Stimulated activated CD4-positive, alpha-beta T cell treated with anti-CD3 and anti-CD28 coated beads, TNF-alpha, amount 100 ng/mL, for 24 hours (primary cell): ENCODE data around the gene DOCK2.
"Not testable (repeated sequence)": the region's sequence is repeated elsewhere in the genome, so short reads cannot be mapped to it uniquely, and the experiment has no call there.

Experiments
- DNase-seq, 3 experiments: peaks; one replicate each; pipeline ENCODE4 v3.0.0-alpha.2; 2020; ENCODE audit warnings: low read depth in 3 of 3

DOCK2 gene

DNA sequence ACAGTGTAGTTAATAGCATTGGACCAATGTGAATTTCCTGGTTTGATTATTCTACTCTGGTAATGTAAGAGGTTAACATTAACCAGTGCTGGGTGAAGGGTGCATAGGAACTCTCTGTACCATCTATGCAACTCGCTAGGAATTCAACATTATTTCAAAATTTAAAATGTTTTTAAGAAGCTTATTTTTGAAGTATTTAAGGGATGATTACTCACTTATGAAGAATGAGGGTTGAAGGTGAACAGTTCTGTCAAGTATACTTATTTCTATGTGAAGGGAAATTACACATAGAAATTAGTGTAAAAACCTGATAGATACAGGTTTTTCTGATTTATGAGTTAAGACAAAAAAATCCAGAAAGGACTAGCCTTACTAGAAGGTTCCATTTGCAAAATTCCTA is 177.4 kb downstream of the DOCK2 start:
- no peak for DNase-seq

DNA sequence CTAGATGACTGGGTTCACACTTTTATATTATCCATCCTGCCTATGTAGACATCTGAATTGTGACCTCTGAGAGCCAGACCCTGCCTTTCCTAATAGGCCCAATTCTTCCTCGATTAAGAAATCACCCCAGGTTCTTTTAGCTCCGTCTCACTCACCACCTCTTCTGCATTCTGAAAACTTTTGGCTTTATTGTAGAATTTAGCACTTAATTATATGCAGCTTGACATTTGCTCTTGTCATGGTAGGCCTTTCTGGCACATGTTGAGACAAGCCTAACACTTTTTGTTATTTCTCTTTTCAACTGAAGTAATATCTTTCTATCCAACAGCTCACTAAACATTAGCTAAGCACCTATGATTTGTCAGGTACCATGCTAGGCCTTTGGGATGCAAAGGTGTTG is 180.0 kb downstream of the DOCK2 start:
- DNase-seq, result no peak

DNA sequence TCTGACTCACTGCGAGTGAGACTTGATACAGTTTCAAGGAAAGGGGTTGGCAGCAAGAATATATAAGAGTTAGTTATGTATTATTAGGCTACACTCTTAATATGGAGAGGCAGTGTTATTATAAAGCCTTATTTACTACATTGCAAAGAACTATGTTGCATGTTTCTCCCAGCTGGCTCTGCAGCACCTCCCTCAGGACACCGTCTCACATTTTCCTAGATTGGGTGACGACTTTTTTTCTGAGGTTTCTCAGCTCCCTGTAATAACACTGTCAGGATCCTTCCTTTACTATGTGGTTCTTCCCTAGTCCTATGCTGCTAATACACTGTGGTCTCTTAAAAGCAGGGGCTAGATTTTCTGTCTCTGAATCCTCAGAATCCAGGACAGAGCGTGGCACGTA is 189.5 kb downstream of the DOCK2 start:
- no peak for DNase-seq

DNA sequence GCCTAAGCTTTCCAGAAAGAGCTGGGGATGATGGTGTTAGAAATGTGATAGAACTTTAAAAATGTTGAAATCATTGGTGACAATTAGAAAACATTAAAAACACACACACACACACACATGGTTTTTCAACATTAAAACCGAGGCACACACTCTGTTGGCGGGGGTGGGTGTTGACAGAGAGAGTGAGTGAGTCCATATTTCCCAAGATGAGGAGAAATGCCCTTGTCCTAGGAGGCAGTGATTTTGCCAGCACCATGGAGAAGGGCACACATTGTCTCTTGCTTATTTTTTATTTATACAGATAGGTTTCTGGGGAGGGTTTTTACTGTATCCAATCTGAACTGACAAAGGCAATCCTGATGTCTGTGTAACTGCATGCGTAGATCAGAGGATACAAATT is 190.7 kb downstream of the DOCK2 start:
- DNase-seq, result no peak

- DNase-seq, result no peak
Measured at GRCh38 chr5:169828385-169828784, 191.3 kb downstream of the DOCK2 start.

GRCh38 chr5:169831331-169831730 is 194.3 kb downstream of the DOCK2 start:
- DNase-seq, result no peak

DNA sequence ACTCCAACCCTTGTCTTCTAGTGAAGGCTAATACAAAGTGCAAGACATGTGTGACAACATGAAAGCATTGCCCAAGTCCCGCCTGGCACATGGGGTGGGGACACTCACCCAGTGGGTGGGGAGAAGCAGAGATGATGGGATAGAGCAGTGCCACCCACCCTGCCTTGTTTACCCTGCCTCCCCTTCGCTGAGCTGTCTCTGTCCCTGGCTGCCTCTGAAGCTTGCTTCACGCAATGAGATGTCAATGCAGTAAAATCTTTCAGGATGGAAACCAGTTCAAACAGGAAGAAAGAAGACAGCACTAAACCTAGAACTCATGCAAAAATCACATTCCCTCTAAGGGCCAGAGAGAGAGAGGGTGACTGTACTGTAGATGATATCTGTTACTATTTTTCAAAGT is 195.2 kb downstream of the DOCK2 start:
- DNase-seq, result no peak

DNA sequence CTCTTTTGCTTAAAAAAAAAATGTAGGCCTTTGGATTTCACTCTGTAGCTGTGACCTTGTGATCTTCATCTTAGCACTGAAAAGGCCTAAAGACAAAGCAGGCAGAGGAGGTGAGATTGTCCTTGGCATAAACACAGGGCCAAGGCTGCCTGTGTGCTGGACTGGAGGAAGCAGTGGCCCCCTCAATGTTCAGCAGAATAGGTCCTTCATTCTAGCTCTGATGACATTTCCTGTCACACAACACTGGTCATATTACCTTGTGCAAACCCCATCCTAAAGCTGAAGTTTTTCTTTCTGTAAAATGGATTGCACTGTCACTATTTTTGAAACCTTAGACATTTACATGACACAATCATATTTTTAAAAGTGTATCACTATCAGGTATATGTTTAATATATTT is 195.8 kb downstream of the DOCK2 start:
- no peak for DNase-seq

DNA sequence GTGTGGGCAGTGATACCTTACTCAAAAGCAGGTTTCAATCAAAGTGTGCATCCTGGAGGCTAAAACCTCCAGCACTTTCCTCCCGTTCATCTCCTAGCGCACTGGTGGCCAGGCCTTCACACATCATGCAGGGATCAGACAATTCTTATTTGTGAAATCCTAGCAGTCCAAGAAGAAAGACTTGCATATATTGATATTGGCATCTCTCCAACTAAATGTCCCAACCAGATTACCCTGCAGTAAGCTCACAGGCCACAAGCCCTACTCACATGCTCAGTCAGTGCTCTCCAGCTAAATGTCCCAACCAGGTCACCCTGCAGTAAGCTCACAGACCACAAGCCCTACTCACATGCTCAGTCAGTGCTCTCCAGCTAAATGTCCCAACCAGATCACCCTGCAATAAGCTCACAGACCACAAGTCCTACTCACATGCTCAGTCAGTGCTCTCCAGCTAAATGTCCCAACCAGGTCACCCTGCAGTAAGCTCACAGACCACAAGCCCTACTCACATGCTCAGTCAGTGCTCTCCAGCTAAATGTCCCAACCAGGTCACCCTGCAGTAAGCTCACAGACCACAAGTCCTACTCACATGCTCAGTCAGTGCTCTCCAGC is 196.7 kb downstream of the DOCK2 start:
- DNase-seq, result not testable (repeated sequence)

- DNase-seq, result not testable (repeated sequence)
Measured at GRCh38 chr5:169834540-169834939, 197.5 kb downstream of the DOCK2 start.

GRCh38 chr5:169836835-169837536 is 199.9 kb downstream of the DOCK2 start:
- no peak for DNase-seq

DNA sequence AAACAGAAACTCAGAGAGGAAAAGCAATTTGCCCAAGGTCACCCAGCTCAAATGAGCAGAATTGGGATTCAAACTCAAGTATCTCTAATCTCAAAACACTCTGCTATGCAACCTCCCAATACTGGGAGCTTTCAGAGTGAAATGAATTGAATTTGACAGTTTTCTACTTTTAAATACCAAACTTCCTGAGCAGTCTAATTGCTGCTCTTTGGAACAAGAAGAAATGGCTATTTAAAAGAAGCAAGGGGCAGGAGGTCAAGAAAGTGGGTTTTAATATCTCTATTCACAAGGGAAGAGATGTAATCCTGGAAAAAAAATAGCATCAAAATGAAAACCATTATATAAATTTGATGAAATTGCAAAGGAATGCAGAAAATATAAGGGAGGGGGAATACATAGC is 200.6 kb downstream of the DOCK2 start:
- no peak for DNase-seq

DNA sequence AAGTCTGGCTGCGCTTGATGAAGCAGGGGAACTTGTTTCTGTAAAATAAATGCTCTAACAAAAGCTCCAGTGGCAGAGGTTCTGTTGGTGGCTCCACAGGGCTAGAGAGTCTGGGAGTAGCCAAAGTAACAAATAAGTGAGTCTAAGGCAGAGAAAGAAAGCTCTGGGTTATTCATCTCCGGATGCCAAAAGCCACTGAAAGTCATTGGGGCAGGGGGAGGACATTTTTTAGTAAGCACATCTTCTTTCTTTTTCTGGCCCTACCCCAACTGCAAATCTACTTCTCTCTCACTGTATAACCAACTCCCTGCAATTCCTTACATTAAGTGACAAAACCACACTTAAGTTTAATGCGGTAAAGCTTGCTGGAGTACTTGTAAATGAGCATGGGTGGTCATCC is 201.6 kb downstream of the DOCK2 start:
- DNase-seq, result no peak

DNA sequence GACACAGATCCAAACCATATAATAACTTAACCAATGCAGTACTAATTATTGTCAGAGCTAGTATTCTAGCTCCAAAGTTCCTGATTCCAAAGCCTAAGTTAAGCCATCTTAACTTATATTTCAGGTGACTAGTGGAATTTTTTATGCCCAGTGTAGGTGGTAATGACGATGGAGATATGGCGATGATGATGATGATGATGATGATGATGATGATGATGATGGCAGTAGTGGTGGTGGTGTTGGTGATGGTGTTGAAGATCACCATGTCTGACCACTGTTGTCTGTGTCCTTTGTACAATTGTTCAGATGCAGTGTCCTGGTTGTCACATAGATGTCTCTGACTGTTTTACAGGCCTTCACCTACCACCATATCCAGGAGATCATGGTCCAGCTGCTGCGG is 203.3 kb downstream of the DOCK2 start:
- no peak for DNase-seq

DNA sequence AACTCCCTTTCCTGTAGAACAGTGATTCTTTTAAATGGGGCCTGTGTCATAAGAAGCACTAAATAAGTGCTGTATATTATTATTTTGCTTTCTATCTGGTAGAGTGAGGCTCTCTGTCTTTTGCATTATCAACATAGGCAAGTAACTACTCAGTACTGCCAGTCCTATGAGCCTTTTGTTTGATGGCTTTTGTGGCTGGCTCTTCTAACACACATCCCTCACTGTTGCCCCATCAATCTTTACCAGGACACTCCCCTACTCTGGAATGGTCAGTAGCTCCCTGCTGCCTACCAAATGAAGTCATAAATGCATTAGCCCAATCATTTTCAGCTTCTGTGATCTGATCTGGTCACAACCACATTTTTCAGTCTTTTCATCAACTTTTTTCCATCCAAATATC is 205.6 kb downstream of the DOCK2 start:
- DNase-seq, result no peak

DNA sequence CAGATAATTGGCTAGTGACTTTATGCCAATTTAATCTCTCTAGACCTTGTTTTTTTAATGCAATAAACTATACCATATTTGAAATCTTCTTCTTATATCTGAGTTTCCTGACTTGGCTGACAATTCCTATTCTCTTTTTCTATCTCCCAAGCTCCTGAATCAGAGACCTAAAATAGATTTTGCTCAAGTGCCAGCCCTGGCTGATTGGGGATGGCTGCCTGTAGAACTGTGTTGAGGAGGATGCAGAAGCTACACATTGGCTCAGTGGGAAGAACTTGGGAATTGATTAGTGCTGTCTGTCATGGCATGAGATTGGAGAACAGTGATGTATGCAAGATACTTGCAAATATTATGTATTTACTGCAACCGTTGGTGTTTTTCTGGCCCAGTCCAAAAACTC is 210.4 kb downstream of the DOCK2 start:
- DNase-seq, result no peak

- no peak for DNase-seq
Measured at GRCh38 chr5:169848271-169848670, 211.2 kb downstream of the DOCK2 start.

DNA sequence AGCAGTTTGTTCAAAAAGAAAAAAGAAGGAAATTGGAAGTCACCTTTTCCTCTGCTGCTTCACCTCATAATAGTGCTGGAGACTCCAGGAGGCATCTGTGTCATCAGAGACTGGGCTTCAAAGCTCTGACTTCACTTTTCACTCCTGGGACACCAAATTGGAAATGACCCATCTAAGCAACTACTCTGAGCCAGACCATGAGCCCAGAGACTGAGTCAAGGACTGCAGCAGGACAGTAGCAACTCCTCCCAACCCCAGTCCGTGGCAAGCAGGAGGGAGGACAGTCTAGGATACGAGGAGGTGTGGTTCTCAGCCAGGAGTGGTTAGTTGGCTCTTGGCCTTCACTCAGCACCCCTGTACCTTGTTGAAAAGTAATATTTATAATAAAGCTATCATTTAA is 211.7 kb downstream of the DOCK2 start:
- no peak for DNase-seq

GRCh38 chr5:169850409-169850808 is 213.3 kb downstream of the DOCK2 start:
- no peak for DNase-seq

DNA sequence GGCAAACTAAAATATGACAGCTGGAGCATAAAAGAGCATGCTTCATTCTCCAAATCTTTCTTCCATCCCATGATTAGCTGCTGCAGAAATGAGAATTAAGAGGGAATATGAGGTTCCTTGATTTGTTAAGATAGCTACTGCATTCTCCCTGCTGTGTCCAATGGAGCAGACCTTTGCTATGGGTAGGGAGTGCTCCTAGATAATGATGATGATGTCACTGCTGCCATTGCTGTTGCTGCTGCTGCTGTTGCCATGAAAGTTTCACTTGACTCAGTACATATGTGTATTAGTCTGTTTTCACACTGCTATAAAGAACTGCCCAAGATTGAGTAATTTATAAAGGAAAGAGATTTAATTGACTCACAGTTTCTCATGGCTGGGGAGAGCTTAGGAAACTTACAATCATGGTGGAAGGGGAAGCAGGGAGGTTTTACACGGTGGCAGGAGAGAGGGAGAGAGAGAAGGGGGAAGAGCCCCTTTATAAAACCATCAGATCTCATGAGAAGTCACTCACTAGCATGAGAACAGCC is 214.3 kb downstream of the DOCK2 start:
- DNase-seq, result no peak

- no peak for DNase-seq
Measured at GRCh38 chr5:169856571-169856970, 219.5 kb downstream of the DOCK2 start.

- no peak for DNase-seq
Measured at GRCh38 chr5:169860585-169860984, 223.5 kb downstream of the DOCK2 start.

DNA sequence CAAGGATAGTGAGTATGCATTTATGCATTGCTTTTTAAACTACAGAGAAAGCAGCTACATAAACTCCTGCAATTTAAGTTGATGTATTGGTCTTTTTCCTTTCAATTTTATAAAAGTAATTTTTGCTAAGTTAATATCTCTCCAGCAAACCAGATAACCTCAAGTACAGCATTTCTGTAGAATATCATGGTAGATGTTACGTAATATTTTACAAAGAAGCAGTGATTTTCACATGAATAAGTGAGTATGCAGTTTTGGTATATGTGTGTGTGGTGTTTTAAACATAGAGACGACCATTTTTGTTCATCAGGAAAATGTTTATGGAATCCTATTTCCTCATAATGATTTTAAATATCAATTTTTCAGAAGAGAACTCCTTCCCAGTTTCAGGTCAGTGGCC is 224.4 kb downstream of the DOCK2 start:
- DNase-seq, result no peak

GRCh38 chr5:169861934-169862333 is 224.9 kb downstream of the DOCK2 start:
- DNase-seq, result no peak
